Caco-2 (cell line): ENCODE measurements around the gene SFN. TPM values are rescaled to one million over a fixed set of nuclear protein-coding genes. Genes with fewer than 3 reads are reported as not detected.

ENCODE experiments used
- BruUV-seq: library from RNA; stranded (reverse); fragments of 400-500 nt; replicated peaks from 2 replicates; lab custom pipeline; 2021; lab: Mats Ljungman, UMichigan
- CTCF ChIA-PET: fragments of 300-600 bp; sonication (Branson Sonifier 250); formaldehyde crosslinking; loops from one replicate; lab custom pipeline; 2022; ENCODE audit warnings: antibody characterized with exemption; lab: Charles Lee
- POLR2A ChIA-PET: fragments of 300-600 bp; sonication (Branson Sonifier 250); formaldehyde crosslinking; loops from one replicate; lab custom pipeline; 2022; ENCODE audit warnings: antibody characterized with exemption; lab: Charles Lee
- DNase-seq, 2 experiments: peaks; one replicate each; pipeline versions ENCODE4 v3.0.0 to v3.0.0-alpha.2; 2020 to 2022
- H3K27me3 ChIP-seq: replicated peaks from 2 replicates; pipeline ENCODE4 v1.6.0; 2011; ENCODE audit warnings: low read length; ENCODE audit not compliant: control insufficient read depth, insufficient read depth
- H3K36me3 ChIP-seq: 2 replicates; pipeline ENCODE4 v1.5.1; 2011; ENCODE audit warnings: low read length; ENCODE audit not compliant: control insufficient read depth, insufficient read depth
- H3K4me1 ChIP-seq: fragments of 250-450 bp; sonication (Bioruptor Pico); 2 replicates; pipeline ENCODE4 v1.5.1; 2020; ENCODE audit warnings: mild to moderate bottlenecking
- H3K4me3 ChIP-seq: 2 replicates; pipeline ENCODE4 v1.5.1; 2011; ENCODE audit warnings: low read depth, mild to moderate bottlenecking, control low read depth, low read length
- H3K9me3 ChIP-seq: fragments of 250-450 bp; sonication (Bioruptor Pico); 2 replicates; pipeline ENCODE4 v1.5.1; 2020; ENCODE audit warnings: mild to moderate bottlenecking, moderate library complexity
- H3K27ac Mint-ChIP-seq: one replicate; pipeline ENCODE4 v1.8.0; 2022; ENCODE audit warnings: mixed read lengths; ENCODE audit not compliant: unreplicated experiment
- H3K27me3 Mint-ChIP-seq: one replicate; pipeline ENCODE4 v1.8.0; 2022; ENCODE audit warnings: mixed read lengths; ENCODE audit not compliant: insufficient read depth, unreplicated experiment
- H3K36me3 Mint-ChIP-seq: one replicate; pipeline ENCODE4 v1.8.0; 2022; ENCODE audit warnings: mild to moderate bottlenecking, mixed read lengths; ENCODE audit not compliant: insufficient read depth, unreplicated experiment
- H3K4me1 Mint-ChIP-seq: one replicate; pipeline ENCODE4 v1.8.0; 2022; ENCODE audit warnings: low read depth, mixed read lengths; ENCODE audit not compliant: unreplicated experiment
- H3K4me3 Mint-ChIP-seq: one replicate; pipeline ENCODE4 v1.8.0; 2022; ENCODE audit warnings: mild to moderate bottlenecking, moderate library complexity, mixed read lengths; ENCODE audit not compliant: unreplicated experiment
- H3K9me3 Mint-ChIP-seq: one replicate; pipeline ENCODE4 v1.8.0; 2022; ENCODE audit warnings: mixed read lengths; ENCODE audit not compliant: unreplicated experiment
- CTCF ChIP-seq, 2 experiments: fragments of 200-600 bp in 1 of 2; IDR thresholded peaks; 1 replicate in 1 of 2; 2 replicates in 1 of 2; pipeline versions ENCODE4 v1.5.1 to v1.8.0; 2011 to 2022; ENCODE audit warnings: antibody characterized with exemption in 1 of 2, control low read depth in 1 of 2, inconsistent platforms in 1 of 2, low read depth in 1 of 2, low read length in 1 of 2, mild to moderate bottlenecking in 1 of 2, moderate library complexity in 1 of 2; ENCODE audit not compliant: insufficient read depth in 1 of 2, severe bottlenecking in 1 of 2, unreplicated experiment in 1 of 2
- intact Hi-C: fragments of 100-400 bp; cut with micrococcal nuclease; formaldehyde crosslinking; loops from one replicate; pipeline ENCODE4 v1.10.0; 2022; ENCODE audit not compliant: unreplicated experiment
- total RNA-seq: library from RNA; stranded (reverse); gene quantifications from 2 replicates; pipeline ENCODE4 v1.2.3, GENCODE V29; 2022

The SFN gene
- total RNA-seq, 1 experiment from 2014 or later, result 21.4 TPM

- H3K27ac Mint-ChIP-seq, result no peak overlapping the region
- H3K36me3 Mint-ChIP-seq, result peaks cover 27% of the 10 kb centered on the region
- H3K4me3 Mint-ChIP-seq, result no peak overlapping the region
- no peaks in the 10 kb centered on the region for H3K9me3 Mint-ChIP-seq
- POLR2A ChIA-PET, result no interaction called here
- intact Hi-C loops, result no loop called here
- no peak for DNase-seq
- no TSS peak for BruUV-seq
- H3K36me3 ChIP-seq, result no peaks in the 10 kb centered on the region
- no peak overlapping the region for H3K4me3 ChIP-seq
- CTCF ChIA-PET, result no interaction called here
- no peaks in the 10 kb centered on the region for H3K27me3 ChIP-seq
- TF ChIP-seq CTCF (IDR thresholded peaks at IDR 0.05; ENCODE audit: insufficient read depth in 1 of 2, low read depth in 1 of 2, low read length in 1 of 2, severe bottlenecking in 1 of 2, unreplicated experiment in 1 of 2), result no peak
- no peaks in the 10 kb centered on the region for H3K9me3 ChIP-seq
- no peaks in the 10 kb centered on the region for H3K4me1 ChIP-seq
- no peaks in the 10 kb centered on the region for H3K27me3 Mint-ChIP-seq
- no peaks in the 10 kb centered on the region for H3K4me1 Mint-ChIP-seq
Measured at GRCh38 chr1:26848941-26849774, 13.8 kb upstream of the SFN start.

GRCh38 chr1:26851106-26851684, 11.8 kb upstream of the SFN start:
- DNase-seq, result no peak
- TF ChIP-seq CTCF (IDR thresholded peaks at IDR 0.05; ENCODE audit: insufficient read depth in 1 of 2, low read depth in 1 of 2, low read length in 1 of 2, severe bottlenecking in 1 of 2, unreplicated experiment in 1 of 2), result no peak
- H3K4me3 ChIP-seq, result no peak overlapping the region
- H3K9me3 ChIP-seq, result no peaks in the 10 kb centered on the region
- no TSS peak for BruUV-seq
- intact Hi-C loops, result no loop called here
- H3K9me3 Mint-ChIP-seq, result no peaks in the 10 kb centered on the region
- CTCF ChIA-PET, result no interaction called here
- no peaks in the 10 kb centered on the region for H3K4me1 Mint-ChIP-seq
- H3K36me3 Mint-ChIP-seq, result peaks cover 27% of the 10 kb centered on the region
- H3K27me3 Mint-ChIP-seq, result no peaks in the 10 kb centered on the region
- no peak overlapping the region for H3K4me3 Mint-ChIP-seq
- H3K36me3 ChIP-seq, result no peaks in the 10 kb centered on the region
- H3K27ac Mint-ChIP-seq, result no peak overlapping the region
- POLR2A ChIA-PET, result no interaction called here
- no peaks in the 10 kb centered on the region for H3K4me1 ChIP-seq
- H3K27me3 ChIP-seq, result no peaks in the 10 kb centered on the region

- ChIA-PET POLR2A (no interaction called here), CTCF (no interaction called here)
- intact Hi-C loops, result loop anchor here (1.0 kb wide), 2 partner anchors 13 to 26 kb away; no protein-coding TSS in a partner anchor
- H3K4me1 ChIP-seq, result no peaks in the 10 kb centered on the region
- no peaks in the 10 kb centered on the region for H3K27me3 ChIP-seq
- H3K9me3 ChIP-seq, result no peaks in the 10 kb centered on the region
- TF ChIP-seq CTCF (IDR thresholded peaks at IDR 0.05; ENCODE audit: insufficient read depth in 1 of 2, low read depth in 1 of 2, low read length in 1 of 2, severe bottlenecking in 1 of 2, unreplicated experiment in 1 of 2), result no peak
- H3K4me3 ChIP-seq, result no peak overlapping the region
- DNase-seq, result no peak
- Mint-ChIP-seq H3K4me1 (no peaks in the 10 kb centered on the region), H3K27ac (no peak overlapping the region), H3K36me3 (peaks cover 26% of the 10 kb centered on the region), H3K4me3 (no peak overlapping the region), H3K27me3 (no peaks in the 10 kb centered on the region), H3K9me3 (no peaks in the 10 kb centered on the region)
- no peaks in the 10 kb centered on the region for H3K36me3 ChIP-seq
- no TSS peak for BruUV-seq
Measured at GRCh38 chr1:26852701-26853100, 10.2 kb upstream of the SFN start.
